Ramos (cell line): ENCODE data around the gene B4GALT5.

Source experiments
- in situ Hi-C: fragments of 300-500 bp; cut with MboI; formaldehyde crosslinking; loops from one replicate; pipeline ENCODE4 v1.14.3; 2022; ENCODE audit warnings: low sequenced_read_pairs; ENCODE audit not compliant: unreplicated experiment

The B4GALT5 gene

DNA sequence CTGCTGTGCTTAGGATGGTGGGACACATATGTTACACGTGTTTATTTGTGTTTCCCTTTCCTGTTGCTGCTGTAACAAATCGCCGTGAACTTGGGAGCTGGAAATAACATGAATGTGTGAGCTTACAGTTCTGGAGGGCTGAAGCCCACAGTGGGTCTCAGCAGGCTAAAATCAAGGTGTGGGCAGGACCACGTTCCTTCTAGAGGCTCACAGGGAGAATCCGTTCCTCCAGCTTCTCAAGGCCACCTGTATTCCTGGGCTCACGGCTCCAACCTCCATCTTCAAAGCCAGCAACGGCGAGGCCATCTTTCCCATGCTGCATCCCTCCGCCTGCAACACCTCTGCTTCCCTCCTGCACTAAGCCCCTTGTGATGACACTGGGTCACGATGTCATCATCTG, 118.3 kb downstream of the B4GALT5 start:
- in situ Hi-C loops = no loop called here

- in situ Hi-C loops = no loop called here
These were observed 118.8 kb downstream of the B4GALT5 start for GRCh38 chr20:49594931-49595315.

GRCh38 chr20:49594143-49594930, 119.3 kb downstream of the B4GALT5 start:
- in situ Hi-C loops = no loop called here

GRCh38 chr20:49593466-49594142, 120.1 kb downstream of the B4GALT5 start:
- in situ Hi-C loops = no loop called here

GRCh38 chr20:49592120-49592519, 121.6 kb downstream of the B4GALT5 start:
- in situ Hi-C loops = no loop called here

DNA sequence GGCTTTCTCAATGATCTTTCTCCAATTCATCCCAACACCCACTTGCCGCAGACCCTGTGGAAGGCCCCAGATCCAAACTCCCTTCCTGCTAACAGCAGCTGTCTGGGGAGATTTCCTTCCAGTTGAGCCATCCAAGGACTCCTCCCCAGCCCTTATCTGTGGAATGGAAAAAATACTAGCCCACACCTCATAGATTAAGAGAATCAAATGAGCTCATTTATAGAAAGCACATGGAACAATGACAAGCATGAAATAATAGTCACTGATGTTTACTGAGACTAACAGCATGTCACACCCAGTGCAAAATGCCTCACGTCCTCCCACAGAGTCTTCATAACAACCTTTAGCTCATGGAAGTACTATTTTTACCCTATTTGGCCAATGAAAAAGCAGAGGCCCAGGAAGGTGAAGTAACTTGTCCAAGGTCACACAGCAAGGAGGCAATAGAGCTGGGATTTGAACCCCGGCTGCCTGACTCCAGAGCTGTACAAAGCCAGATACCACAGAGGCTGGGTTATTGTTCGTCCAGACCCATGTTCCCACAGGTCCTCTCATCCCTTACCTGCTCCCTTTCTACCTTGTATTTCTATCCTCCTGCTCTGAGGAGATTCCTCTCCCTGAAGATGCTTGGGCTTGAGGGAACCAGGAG, 122.3 kb downstream of the B4GALT5 start:
- in situ Hi-C loops = no loop called here

- in situ Hi-C loops = no loop called here
These were observed 123.3 kb downstream of the B4GALT5 start for GRCh38 chr20:49590163-49591017.

DNA sequence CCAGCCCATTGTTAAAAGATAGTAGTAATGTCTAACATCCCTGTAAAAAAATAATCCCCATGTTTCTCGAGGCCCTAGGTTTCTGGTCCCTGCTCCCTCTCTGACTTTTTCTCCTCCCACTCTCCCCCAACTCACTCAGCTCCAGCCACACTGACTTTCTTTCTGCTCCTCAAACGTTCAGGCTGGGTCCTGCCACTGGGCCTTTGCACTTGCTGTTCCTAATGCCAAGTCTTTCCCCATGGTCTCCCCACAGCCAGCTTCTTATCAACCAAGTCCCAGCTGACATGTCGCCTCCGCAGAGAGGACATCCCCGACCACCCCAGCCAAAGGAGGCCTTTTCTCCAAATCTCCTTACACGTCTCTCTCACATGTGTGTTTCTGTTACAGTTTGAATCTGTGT, 123.9 kb downstream of the B4GALT5 start:
- in situ Hi-C loops = no loop called here

DNA sequence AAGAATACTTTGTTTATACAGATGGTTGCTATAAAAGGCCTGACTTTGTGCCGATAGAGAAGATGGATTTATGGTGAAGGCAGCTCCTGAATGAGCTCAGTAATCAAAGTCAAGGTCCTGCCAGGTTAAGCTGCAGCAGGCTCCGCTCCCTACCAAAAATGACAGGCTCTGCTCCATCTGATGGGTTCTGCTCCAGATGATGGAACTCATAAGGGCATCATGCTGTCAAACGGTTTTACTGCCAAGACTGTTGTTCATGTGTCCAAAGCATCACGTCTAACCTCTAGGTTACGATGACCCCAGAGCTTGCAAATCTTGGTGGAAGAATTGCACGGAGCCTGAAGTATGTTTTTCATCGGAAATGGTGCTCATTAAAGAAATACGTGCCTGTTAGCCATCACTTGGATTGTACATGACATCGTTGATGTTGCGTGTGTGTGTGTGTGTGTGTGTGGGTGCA, 126.5 kb downstream of the B4GALT5 start:
- in situ Hi-C loops = no loop called here

DNA sequence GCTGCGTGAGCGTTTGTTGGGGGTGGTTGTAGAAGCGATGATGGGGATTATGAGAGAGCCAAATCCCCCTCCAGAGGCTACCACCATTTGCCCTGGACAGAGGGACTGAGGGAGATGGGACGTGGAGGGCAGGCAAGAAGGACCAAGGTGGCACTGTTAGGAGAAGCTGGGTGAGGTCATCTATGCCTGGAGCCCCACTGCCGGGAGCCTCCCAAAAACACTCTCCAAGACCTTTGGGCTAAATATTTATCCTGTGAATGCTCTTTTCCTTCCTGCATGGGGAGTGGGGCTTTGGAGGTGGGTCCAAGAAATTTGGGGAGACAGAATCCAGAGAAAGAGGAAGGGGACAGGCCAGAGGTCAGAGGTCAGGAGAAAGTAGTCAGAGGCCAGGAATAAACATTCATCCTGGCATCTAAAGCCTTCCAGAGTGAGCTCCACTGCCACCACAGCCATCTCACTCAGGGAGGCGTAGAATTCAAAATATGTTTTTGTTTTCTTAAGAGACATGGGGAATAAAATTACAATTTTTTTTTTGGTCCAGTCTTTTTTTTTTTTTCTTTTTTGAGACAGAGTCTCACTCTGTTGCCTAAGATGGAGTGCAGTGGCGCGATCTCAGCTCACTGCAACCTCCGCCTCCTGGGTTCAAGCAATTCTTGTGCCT, 128.0 kb downstream of the B4GALT5 start:
- in situ Hi-C loops = no loop called here

GRCh38 chr20:49584418-49585382, 129.0 kb downstream of the B4GALT5 start:
- in situ Hi-C loops = no loop called here

- in situ Hi-C loops = no loop called here
These were observed 129.8 kb downstream of the B4GALT5 start for GRCh38 chr20:49583669-49584417.

- in situ Hi-C loops = no loop called here
These were observed 130.4 kb downstream of the B4GALT5 start for GRCh38 chr20:49583343-49583668.
